Esophagus muscularis mucosa (tissue), 4 donors: ENCODE results near the gene RAE1.

Source experiments
- CTCF ChIP-seq, 3 experiments: fragments of 200-600 bp in 2 of 3; fragments of 450-650 bp in 1 of 3; sonication (generic) in 2 of 3; IDR thresholded peaks; one replicate each; pipeline ENCODE4 v1.5.1; 2017 to 2019; ENCODE audit warnings: antibody characterized with exemption in 3 of 3, mild to moderate bottlenecking in 2 of 3, moderate library complexity in 1 of 3
- EP300 ChIP-seq: sonication (generic); formaldehyde crosslinking; IDR thresholded peaks from one replicate; pipeline ENCODE4 v1.6.1; 2017; ENCODE audit warnings: antibody characterized with exemption
- POLR2A ChIP-seq: fragments of 450-650 bp; IDR thresholded peaks from one replicate; pipeline ENCODE4 v1.6.1; 2017; ENCODE audit warnings: antibody characterized with exemption, moderate library complexity, mild to moderate bottlenecking, low read depth
- POLR2AphosphoS5 ChIP-seq, 2 donors: sonication (generic); formaldehyde crosslinking; IDR thresholded peaks; one replicate each; pipeline ENCODE4 v1.6.1; 2017; ENCODE audit warnings: antibody characterized with exemption in 2 of 2

- TF ChIP-seq CTCF (IDR thresholded peaks at IDR 0.05) = no peak
- no peak for TF ChIP-seq POLR2A
- TF ChIP-seq EP300 = no peak
- no peak for TF ChIP-seq POLR2AphosphoS5 (IDR thresholded peaks at IDR 0.05)
These were observed 3.7 kb upstream of the RAE1 start for GRCh38 chr20:57347393-57347792.
